Endothelial cell of coronary artery (primary cell): ENCODE data around the gene TTC8. TPM values are rescaled to one million over a fixed set of nuclear protein-coding genes. Genes with fewer than 3 reads are reported as not detected.

Source experiments
- total RNA-seq: library from RNA; depleted of rRNA; stranded (reverse); fragments of >200 nt; gene quantifications from 2 replicates; pipeline ENCODE4 v1.2.3, GENCODE V29; 2014

TTC8 gene
- 8.7 and 9.3 TPM in 2 replicates for total RNA-seq

GRCh38 chr14:88824314-88825077 lies at the start of gene TTC8:
Gene TTC8 (plus strand): TSS chr14:88824651. CDS start chr14:88824708, 57 bp downstream.

GRCh38 chr14:88792473-88793258 lies 31.8 kb upstream of the TTC8 start, which contains the start of gene EML5:
Gene EML5 (minus strand): TSS chr14:88792953. CDS start chr14:88792503, 450 bp downstream.

Other genes with a start within 250 kb of the TTC8 start
- gene EML5, start 31.7 kb upstream of the TTC8 start, total RNA-seq: under 0.01 TPM in 1 of 2 replicates, not detected in the other